GM18907 (cell line): ENCODE data around the gene INO80B.
"Not testable (repeated sequence)": the region's sequence is repeated elsewhere in the genome, so short reads cannot be mapped to it uniquely, and the experiment has no call there.

ENCODE experiments used
- ATAC-seq: cut with Tn5 transposase; IDR thresholded peaks from one replicate; pipeline ENCODE4 v1.9.1; 2021; ENCODE audit warnings: mild to moderate bottlenecking, moderate library complexity; ENCODE audit not compliant: unreplicated experiment

The INO80B gene

GRCh38 chr2:74474899-74475298, 20.0 kb downstream of the INO80B start:
- ATAC-seq: no peak

- no peak for ATAC-seq
Measured at GRCh38 chr2:74481431-74481830, 26.5 kb downstream of the INO80B start.

GRCh38 chr2:74481961-74482800, 27.3 kb downstream of the INO80B start:
- peak; percentile 53 for ATAC-seq

GRCh38 chr2:74482801-74483674, 28.2 kb downstream of the INO80B start, which contains the start of the genes CCDC142 and TTC31:
Gene CCDC142, minus strand, starts transcription at chr2:74482998. Its CDS starts 161 bp downstream, at chr2:74482837.
Gene TTC31, plus strand, starts transcription at chr2:74483081. Its CDS starts 15 bp downstream, at chr2:74483096.
- peak; percentile 92 for ATAC-seq

GRCh38 chr2:74483675-74484164, 28.8 kb downstream of the INO80B start:
- ATAC-seq: not testable (repeated sequence)

- ATAC-seq: no peak
Measured at GRCh38 chr2:74486141-74486540, 31.3 kb downstream of the INO80B start.

- no peak for ATAC-seq
Measured at GRCh38 chr2:74488643-74489481, 34.0 kb downstream of the INO80B start.

GRCh38 chr2:74489906-74490305, 35.0 kb downstream of the INO80B start:
- ATAC-seq: no peak

GRCh38 chr2:74491648-74492544, 37.0 kb downstream of the INO80B start:
- no peak for ATAC-seq

- ATAC-seq: no peak
Measured at GRCh38 chr2:74493546-74493945, 38.7 kb downstream of the INO80B start.

GRCh38 chr2:74495440-74495839, 40.6 kb downstream of the INO80B start:
- no peak for ATAC-seq

- no peak for ATAC-seq
Measured at GRCh38 chr2:74496997-74497776, 42.3 kb downstream of the INO80B start.

- no peak for ATAC-seq
Measured at GRCh38 chr2:74497777-74498499, 43.1 kb downstream of the INO80B start.

- ATAC-seq: no peak
Measured at GRCh38 chr2:74498500-74499266, 43.8 kb downstream of the INO80B start.

GRCh38 chr2:74499267-74499939, 44.5 kb downstream of the INO80B start, which contains the start of gene LBX2:
Gene LBX2, minus strand, starts transcription at chr2:74499603. Its CDS starts 66 bp downstream, at chr2:74499537.
- no peak for ATAC-seq

- no peak for ATAC-seq
Measured at GRCh38 chr2:74499940-74500577, 45.2 kb downstream of the INO80B start.
